ENCODE data around the gene IFNA8. TPM values are rescaled to one million over a fixed set of nuclear protein-coding genes. Genes with fewer than 3 reads are reported as not detected.

IFNA8 gene
- total RNA-seq, 1 experiment from 2014 or later, result not detected

DNA sequence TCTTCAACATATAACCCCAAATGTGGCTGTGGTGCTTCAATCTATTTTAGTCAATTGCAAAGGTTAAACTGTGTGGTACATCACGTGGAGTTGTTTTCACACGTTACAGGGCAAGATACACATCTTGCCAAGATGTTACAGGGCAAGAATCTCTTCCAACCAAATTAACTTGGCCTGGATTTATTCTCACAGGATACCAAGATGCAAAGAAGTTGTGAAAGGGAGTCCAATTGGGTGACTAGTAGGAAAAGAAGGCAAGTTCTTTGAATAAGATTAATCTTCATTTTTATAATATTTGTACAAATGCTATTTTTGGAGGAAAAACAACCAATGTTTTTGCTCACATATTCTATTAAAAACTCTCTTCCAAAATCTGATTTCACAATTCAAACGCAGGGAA is 4.8 kb upstream of the IFNA8 start (continued):
- TF ChIP-seq, protein P1, sequence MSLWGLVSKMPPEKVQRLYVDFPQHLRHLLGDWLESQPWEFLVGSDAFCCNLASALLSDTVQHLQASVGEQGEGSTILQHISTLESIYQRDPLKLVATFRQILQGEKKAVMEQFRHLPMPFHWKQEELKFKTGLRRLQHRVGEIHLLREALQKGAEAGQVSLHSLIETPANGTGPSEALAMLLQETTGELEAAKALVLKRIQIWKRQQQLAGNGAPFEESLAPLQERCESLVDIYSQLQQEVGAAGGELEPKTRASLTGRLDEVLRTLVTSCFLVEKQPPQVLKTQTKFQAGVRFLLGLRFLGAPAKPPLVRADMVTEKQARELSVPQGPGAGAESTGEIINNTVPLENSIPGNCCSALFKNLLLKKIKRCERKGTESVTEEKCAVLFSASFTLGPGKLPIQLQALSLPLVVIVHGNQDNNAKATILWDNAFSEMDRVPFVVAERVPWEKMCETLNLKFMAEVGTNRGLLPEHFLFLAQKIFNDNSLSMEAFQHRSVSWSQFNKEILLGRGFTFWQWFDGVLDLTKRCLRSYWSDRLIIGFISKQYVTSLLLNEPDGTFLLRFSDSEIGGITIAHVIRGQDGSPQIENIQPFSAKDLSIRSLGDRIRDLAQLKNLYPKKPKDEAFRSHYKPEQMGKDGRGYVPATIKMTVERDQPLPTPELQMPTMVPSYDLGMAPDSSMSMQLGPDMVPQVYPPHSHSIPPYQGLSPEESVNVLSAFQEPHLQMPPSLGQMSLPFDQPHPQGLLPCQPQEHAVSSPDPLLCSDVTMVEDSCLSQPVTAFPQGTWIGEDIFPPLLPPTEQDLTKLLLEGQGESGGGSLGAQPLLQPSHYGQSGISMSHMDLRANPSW (CRISPR knock-in tag; conservative IDR thresholded peaks at IDR 0.05; ENCODE audit: low read depth), result no peak
- no peak for TF ChIP-seq SOX15 (CRISPR knock-in tag; IDR thresholded peaks at IDR 0.05)
- TF ChIP-seq AFF4 (CRISPR knock-in tag; IDR thresholded peaks at IDR 0.05; ENCODE audit: borderline replicate concordance), result no peak

- ChIA-PET POLR2A (no interaction called here), CTCF (interaction anchor here (1.0 to 1.5 kb wide), 2 partner anchors 9 to 16 kb away, joined by 3 to 6 read pairs; no protein-coding TSS in a partner anchor)
- Mint-ChIP-seq H3K9me3 (no peaks in the 10 kb centered on the region), H3K4me3 (no peak overlapping the region), H3K27me3 (ENCODE audit: low read depth) (no peaks in the 10 kb centered on the region; the same call in 1 of the 2 replicates), H3K4me1 (no peaks in the 10 kb centered on the region), H3K36me3 (no peaks in the 10 kb centered on the region), H3K27ac (no peak overlapping the region)
- no peak for DNase-seq (ENCODE audit: low spot score)
- no peak for ATAC-seq
- TF ChIP-seq ZNF396 (CRISPR knock-in tag; IDR thresholded peaks at IDR 0.05; ENCODE audit: borderline replicate concordance) (no peak), ZNF416 (CRISPR knock-in tag; IDR thresholded peaks at IDR 0.05) (no peak), NR1H2 (CRISPR knock-in tag; IDR thresholded peaks at IDR 0.05) (no peak), GTF2I (CRISPR knock-in tag; conservative IDR thresholded peaks at IDR 0.05) (no peak), SP1 (CRISPR knock-in tag; conservative IDR thresholded peaks at IDR 0.05) (no peak), HMGA2 (CRISPR knock-in tag; IDR thresholded peaks at IDR 0.05) (no peak), ELF4 (CRISPR knock-in tag; IDR thresholded peaks at IDR 0.05; ENCODE audit: low read depth) (no peak), GRHL2 (CRISPR knock-in tag; IDR thresholded peaks at IDR 0.05; ENCODE audit: insufficient replicate concordance, severe bottlenecking) (no peak), NFATC4 (CRISPR knock-in tag; IDR thresholded peaks at IDR 0.05) (no peak), JAZF1 (CRISPR knock-in tag; IDR thresholded peaks at IDR 0.05) (no peak)
- TF ChIP-seq, protein P2, sequence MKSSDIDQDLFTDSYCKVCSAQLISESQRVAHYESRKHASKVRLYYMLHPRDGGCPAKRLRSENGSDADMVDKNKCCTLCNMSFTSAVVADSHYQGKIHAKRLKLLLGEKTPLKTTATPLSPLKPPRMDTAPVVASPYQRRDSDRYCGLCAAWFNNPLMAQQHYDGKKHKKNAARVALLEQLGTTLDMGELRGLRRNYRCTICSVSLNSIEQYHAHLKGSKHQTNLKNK (CRISPR knock-in tag; IDR thresholded peaks at IDR 0.05), result no peak
- TF ChIP-seq, protein P3, sequence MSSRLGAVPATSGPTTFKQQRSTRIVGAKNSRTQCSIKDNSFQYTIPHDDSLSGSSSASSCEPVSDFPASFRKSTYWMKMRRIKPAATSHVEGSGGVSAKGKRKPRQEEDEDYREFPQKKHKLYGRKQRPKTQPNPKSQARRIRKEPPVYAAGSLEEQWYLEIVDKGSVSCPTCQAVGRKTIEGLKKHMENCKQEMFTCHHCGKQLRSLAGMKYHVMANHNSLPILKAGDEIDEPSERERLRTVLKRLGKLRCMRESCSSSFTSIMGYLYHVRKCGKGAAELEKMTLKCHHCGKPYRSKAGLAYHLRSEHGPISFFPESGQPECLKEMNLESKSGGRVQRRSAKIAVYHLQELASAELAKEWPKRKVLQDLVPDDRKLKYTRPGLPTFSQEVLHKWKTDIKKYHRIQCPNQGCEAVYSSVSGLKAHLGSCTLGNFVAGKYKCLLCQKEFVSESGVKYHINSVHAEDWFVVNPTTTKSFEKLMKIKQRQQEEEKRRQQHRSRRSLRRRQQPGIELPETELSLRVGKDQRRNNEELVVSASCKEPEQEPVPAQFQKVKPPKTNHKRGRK (CRISPR knock-in tag; IDR thresholded peaks at IDR 0.05; ENCODE audit: borderline replicate concordance), result no peak
- TF ChIP-seq, protein P4, sequence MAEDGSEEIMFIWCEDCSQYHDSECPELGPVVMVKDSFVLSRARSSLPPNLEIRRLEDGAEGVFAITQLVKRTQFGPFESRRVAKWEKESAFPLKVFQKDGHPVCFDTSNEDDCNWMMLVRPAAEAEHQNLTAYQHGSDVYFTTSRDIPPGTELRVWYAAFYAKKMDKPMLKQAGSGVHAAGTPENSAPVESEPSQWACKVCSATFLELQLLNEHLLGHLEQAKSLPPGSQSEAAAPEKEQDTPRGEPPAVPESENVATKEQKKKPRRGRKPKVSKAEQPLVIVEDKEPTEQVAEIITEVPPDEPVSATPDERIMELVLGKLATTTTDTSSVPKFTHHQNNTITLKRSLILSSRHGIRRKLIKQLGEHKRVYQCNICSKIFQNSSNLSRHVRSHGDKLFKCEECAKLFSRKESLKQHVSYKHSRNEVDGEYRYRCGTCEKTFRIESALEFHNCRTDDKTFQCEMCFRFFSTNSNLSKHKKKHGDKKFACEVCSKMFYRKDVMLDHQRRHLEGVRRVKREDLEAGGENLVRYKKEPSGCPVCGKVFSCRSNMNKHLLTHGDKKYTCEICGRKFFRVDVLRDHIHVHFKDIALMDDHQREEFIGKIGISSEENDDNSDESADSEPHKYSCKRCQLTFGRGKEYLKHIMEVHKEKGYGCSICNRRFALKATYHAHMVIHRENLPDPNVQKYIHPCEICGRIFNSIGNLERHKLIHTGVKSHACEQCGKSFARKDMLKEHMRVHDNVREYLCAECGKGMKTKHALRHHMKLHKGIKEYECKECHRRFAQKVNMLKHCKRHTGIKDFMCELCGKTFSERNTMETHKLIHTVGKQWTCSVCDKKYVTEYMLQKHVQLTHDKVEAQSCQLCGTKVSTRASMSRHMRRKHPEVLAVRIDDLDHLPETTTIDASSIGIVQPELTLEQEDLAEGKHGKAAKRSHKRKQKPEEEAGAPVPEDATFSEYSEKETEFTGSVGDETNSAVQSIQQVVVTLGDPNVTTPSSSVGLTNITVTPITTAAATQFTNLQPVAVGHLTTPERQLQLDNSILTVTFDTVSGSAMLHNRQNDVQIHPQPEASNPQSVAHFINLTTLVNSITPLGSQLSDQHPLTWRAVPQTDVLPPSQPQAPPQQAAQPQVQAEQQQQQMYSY (CRISPR knock-in tag; IDR thresholded peaks at IDR 0.05), result no peak
- TF ChIP-seq, protein P5, sequence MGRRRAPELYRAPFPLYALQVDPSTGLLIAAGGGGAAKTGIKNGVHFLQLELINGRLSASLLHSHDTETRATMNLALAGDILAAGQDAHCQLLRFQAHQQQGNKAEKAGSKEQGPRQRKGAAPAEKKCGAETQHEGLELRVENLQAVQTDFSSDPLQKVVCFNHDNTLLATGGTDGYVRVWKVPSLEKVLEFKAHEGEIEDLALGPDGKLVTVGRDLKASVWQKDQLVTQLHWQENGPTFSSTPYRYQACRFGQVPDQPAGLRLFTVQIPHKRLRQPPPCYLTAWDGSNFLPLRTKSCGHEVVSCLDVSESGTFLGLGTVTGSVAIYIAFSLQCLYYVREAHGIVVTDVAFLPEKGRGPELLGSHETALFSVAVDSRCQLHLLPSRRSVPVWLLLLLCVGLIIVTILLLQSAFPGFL (CRISPR knock-in tag; IDR thresholded peaks at IDR 0.05; ENCODE audit: borderline replicate concordance), result no peak
Measured at GRCh38 chr9:21412107-21412506, 3.2 kb downstream of the IFNA8 start.
